Neural progenitor cell (in vitro differentiated cells): ENCODE measurements around the gene TEDC1. TPM values are rescaled to one million over a fixed set of nuclear protein-coding genes. Genes with fewer than 3 reads are reported as not detected.

Experiments used
- DNase-seq: peaks from one replicate; pipeline ENCODE4 v3.0.0-alpha.2; 2016; ENCODE audit warnings: low spot score
- H2AFZ ChIP-seq: fragments of 200-600 bp; sonication (generic); replicated peaks from 2 replicates; pipeline ENCODE4 v1.6.1; 2016; ENCODE audit warnings: antibody characterized with exemption
- H3F3A ChIP-seq: fragments of 200-600 bp; sonication (generic); 2 replicates; pipeline ENCODE4 v1.6.1; 2016; ENCODE audit warnings: antibody characterized with exemption, low read depth
- H3K27ac ChIP-seq: fragments of 200-600 bp; sonication (generic); 2 replicates; pipeline ENCODE4 v1.5.1; 2016; ENCODE audit warnings: mild to moderate bottlenecking
- H3K27me3 ChIP-seq: fragments of 200-600 bp; sonication (generic); 2 replicates; pipeline ENCODE4 v1.6.1; 2016; ENCODE audit warnings: mild to moderate bottlenecking, moderate library complexity
- H3K36me3 ChIP-seq: fragments of 200-600 bp; sonication (generic); 2 replicates; pipeline ENCODE4 v1.5.1; 2016
- H3K4me1 ChIP-seq: fragments of 200-600 bp; sonication (generic); 2 replicates; pipeline ENCODE4 v1.6.1; 2016; ENCODE audit warnings: mixed run types
- H3K4me2 ChIP-seq: fragments of 200-600 bp; sonication (generic); 2 replicates; pipeline ENCODE4 v1.6.1; 2016
- H3K4me3 ChIP-seq: fragments of 200-600 bp; sonication (generic); 2 replicates; pipeline ENCODE4 v1.5.1; 2016
- H3K79me2 ChIP-seq: fragments of 200-600 bp; sonication (generic); 2 replicates; pipeline ENCODE4 v1.6.1; 2016; ENCODE audit warnings: low read depth
- H3K9ac ChIP-seq: fragments of 200-600 bp; sonication (generic); 2 replicates; pipeline ENCODE4 v1.6.1; 2016
- H3K9me3 ChIP-seq: fragments of 200-600 bp; sonication (generic); 2 replicates; pipeline ENCODE4 v1.5.1; 2016; ENCODE audit warnings: low read depth
- H4K20me1 ChIP-seq: fragments of 200-600 bp; sonication (generic); 2 replicates; pipeline ENCODE4 v1.6.1; 2016; ENCODE audit warnings: low read depth
- H3K27ac Mint-ChIP-seq: 3 replicates; pipeline ENCODE4 v1.8.0; 2021; ENCODE audit warnings: mixed read lengths
- H3K27me3 Mint-ChIP-seq: 2 replicates; pipeline ENCODE4 v1.8.0; 2022; ENCODE audit warnings: low read depth, mild to moderate bottlenecking, inconsistent platforms, moderate library complexity, mixed read lengths; ENCODE audit not compliant: insufficient read depth
- H3K36me3 Mint-ChIP-seq: 3 replicates; pipeline ENCODE4 v1.8.0; 2021; ENCODE audit warnings: mixed read lengths
- H3K4me1 Mint-ChIP-seq: 3 replicates; pipeline ENCODE4 v1.8.0; 2021; ENCODE audit warnings: mixed read lengths
- H3K4me3 Mint-ChIP-seq: 3 replicates; pipeline ENCODE4 v1.8.0; 2021; ENCODE audit warnings: mild to moderate bottlenecking, moderate library complexity, mixed read lengths
- H3K9me3 Mint-ChIP-seq: 3 replicates; pipeline ENCODE4 v1.8.0; 2020; ENCODE audit warnings: mixed read lengths
- EZH2 ChIP-seq: fragments of 200-600 bp; sonication (generic); IDR thresholded peaks from 2 replicates; pipeline ENCODE4 v1.6.1; 2017; ENCODE audit warnings: antibody characterized with exemption, mild to moderate bottlenecking, moderate library complexity
- EZH2phosphoT487 ChIP-seq: fragments of 200-600 bp; sonication (generic); IDR thresholded peaks from 2 replicates; pipeline ENCODE4 v1.6.1; 2017; ENCODE audit warnings: antibody characterized with exemption
- total RNA-seq: library from RNA; depleted of rRNA; stranded (reverse); fragments of >200 nt; gene quantifications from 2 replicates; pipeline ENCODE4 v1.2.3, GENCODE V29; 2015; ENCODE audit warnings: low replicate concordance
- TF ChIP-seq, protein P1 (sequence below): fragments of 200-600 bp; sonication (generic); IDR thresholded peaks from 2 replicates; pipeline ENCODE4 v1.5.1; 2017; ENCODE audit warnings: antibody characterized with exemption, mild to moderate bottlenecking

The TEDC1 gene
- total RNA-seq, 1 donor from 2014 or later, result 3.6 TPM

DNA sequence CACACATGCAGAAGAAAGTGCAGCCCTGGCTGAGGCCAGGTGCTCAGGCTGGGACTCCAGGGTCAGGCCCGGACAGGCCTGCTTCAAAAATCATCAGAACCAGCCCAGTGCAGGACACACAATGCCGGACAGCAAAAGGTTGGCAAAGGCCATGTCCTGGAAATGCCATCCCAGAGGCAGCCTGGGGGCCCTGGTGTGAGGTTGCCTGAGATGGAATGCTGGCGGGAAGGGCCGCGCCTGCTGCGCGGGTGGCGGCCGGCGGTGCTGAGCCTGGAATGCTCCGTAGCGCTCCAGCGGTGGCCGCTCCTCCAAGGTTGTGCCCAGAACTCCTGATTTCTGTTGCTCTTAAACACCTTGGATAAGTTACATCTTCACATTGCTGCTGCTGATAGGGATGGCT, 38.1 kb upstream of the TEDC1 start:
- Histone ChIP-seq H2AFZ (no peak overlapping the region), H3F3A (no peaks in the 10 kb centered on the region), H3K27ac (no peak overlapping the region), H3K4me1 (no peaks in the 10 kb centered on the region), H3K36me3 (no peaks in the 10 kb centered on the region), H3K9ac (no peak overlapping the region), H3K4me3 (no peak overlapping the region), H3K79me2 (peaks cover 9% of the 10 kb centered on the region), H4K20me1 (peaks cover 30% of the 10 kb centered on the region), H3K9me3 (no peaks in the 10 kb centered on the region), H3K4me2 (no peak overlapping the region), H3K27me3 (no peaks in the 10 kb centered on the region)
- Mint-ChIP-seq H3K4me3 (no peak overlapping the region), H3K36me3 (peaks cover 10% of the 10 kb centered on the region), H3K27ac (peak overlapping the region; percentile 94), H3K9me3 (no peaks in the 10 kb centered on the region), H3K4me1 (no peaks in the 10 kb centered on the region), H3K27me3 (peaks cover 4% of the 10 kb centered on the region)
- no peak for TF ChIP-seq EZH2phosphoT487
- no peak for TF ChIP-seq EZH2
- TF ChIP-seq, protein P1, sequence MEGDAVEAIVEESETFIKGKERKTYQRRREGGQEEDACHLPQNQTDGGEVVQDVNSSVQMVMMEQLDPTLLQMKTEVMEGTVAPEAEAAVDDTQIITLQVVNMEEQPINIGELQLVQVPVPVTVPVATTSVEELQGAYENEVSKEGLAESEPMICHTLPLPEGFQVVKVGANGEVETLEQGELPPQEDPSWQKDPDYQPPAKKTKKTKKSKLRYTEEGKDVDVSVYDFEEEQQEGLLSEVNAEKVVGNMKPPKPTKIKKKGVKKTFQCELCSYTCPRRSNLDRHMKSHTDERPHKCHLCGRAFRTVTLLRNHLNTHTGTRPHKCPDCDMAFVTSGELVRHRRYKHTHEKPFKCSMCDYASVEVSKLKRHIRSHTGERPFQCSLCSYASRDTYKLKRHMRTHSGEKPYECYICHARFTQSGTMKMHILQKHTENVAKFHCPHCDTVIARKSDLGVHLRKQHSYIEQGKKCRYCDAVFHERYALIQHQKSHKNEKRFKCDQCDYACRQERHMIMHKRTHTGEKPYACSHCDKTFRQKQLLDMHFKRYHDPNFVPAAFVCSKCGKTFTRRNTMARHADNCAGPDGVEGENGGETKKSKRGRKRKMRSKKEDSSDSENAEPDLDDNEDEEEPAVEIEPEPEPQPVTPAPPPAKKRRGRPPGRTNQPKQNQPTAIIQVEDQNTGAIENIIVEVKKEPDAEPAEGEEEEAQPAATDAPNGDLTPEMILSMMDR, result no peak
- DNase-seq, result no peak

DNA sequence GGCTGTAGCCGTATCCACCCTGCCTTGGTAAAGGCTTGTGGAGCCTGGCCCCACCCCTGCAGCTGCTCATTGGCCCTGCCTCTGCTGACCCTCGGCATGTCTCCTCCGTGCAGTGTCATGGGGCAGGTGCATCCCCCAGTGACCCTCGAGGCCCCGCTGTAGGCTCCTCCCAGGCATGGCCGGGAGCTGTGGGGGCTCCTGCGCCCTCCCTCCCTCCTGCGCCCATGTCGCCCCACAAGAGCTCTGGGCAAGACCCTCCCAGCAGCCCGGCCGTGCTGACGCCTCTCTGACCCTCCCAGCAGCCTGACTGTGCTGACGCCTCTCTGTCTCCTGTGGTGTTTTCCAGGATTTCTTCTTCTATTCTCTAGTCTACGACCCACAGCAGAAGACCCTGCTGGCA, 37.2 kb upstream of the TEDC1 start:
- no peak for DNase-seq
- TF ChIP-seq EZH2, result no peak
- TF ChIP-seq, protein P1, result no peak
- no peak for TF ChIP-seq EZH2phosphoT487
- Histone ChIP-seq H3K4me3 (no peak overlapping the region), H3K27me3 (no peaks in the 10 kb centered on the region), H3K4me1 (no peaks in the 10 kb centered on the region), H4K20me1 (peaks cover 21% of the 10 kb centered on the region), H3K79me2 (peaks cover 7% of the 10 kb centered on the region), H3F3A (no peaks in the 10 kb centered on the region), H2AFZ (no peak overlapping the region), H3K4me2 (no peak overlapping the region), H3K27ac (no peak overlapping the region), H3K36me3 (no peaks in the 10 kb centered on the region), H3K9me3 (no peaks in the 10 kb centered on the region), H3K9ac (no peak overlapping the region)
- H3K4me3 Mint-ChIP-seq, result no peak overlapping the region
- H3K9me3 Mint-ChIP-seq, result no peaks in the 10 kb centered on the region
- H3K27ac Mint-ChIP-seq, result no peak overlapping the region
- peaks cover 10% of the 10 kb centered on the region for H3K36me3 Mint-ChIP-seq
- no peaks in the 10 kb centered on the region for H3K4me1 Mint-ChIP-seq
- peaks cover 4% of the 10 kb centered on the region for H3K27me3 Mint-ChIP-seq

DNA sequence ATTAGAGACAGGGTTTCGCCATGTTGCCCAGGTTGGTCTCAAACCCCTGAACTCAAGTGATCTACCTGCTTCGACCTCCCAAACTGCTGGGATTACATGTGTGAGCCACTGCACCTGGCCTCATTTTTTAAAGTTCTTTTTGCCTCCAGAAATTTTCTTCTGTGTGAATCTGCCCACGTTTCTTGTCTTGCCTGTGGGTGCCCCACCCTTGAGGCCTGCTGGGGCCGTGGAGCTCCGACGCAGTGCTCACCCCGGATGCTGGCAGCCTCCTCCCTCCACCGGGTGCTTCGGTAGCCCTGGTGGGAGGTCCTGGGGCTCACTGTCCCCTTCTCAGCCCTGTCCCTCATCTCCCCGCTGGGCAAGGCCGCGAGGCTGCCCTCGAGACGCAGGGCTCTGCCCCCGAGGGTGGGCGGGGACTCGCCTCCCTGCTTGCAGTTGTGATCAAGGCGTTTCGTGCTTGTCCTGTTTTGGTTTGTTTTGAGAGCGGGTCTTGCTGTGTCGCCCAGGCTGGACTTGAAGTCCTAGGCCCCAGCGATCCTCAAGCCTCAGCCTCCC, 35.9 kb upstream of the TEDC1 start:
- Mint-ChIP-seq H3K9me3 (no peaks in the 10 kb centered on the region), H3K27ac (no peak overlapping the region), H3K4me3 (no peak overlapping the region), H3K36me3 (peaks cover 10% of the 10 kb centered on the region), H3K27me3 (peaks cover 4% of the 10 kb centered on the region), H3K4me1 (no peaks in the 10 kb centered on the region)
- Histone ChIP-seq H3K4me1 (no peaks in the 10 kb centered on the region), H3K27ac (no peak overlapping the region), H3K9ac (no peak overlapping the region), H3F3A (no peaks in the 10 kb centered on the region), H2AFZ (no peak overlapping the region), H3K27me3 (no peaks in the 10 kb centered on the region), H3K9me3 (no peaks in the 10 kb centered on the region), H3K36me3 (no peaks in the 10 kb centered on the region), H4K20me1 (peaks cover 10% of the 10 kb centered on the region), H3K4me3 (no peak overlapping the region), H3K4me2 (no peak overlapping the region), H3K79me2 (no peaks in the 10 kb centered on the region)
- TF ChIP-seq EZH2phosphoT487 (no peak), EZH2 (no peak)
- TF ChIP-seq, protein P1, result no peak
- DNase-seq, result no peak
